T-helper 17 cell (primary cell): ENCODE measurements around the gene GADD45A. TPM values are rescaled to one million over a fixed set of nuclear protein-coding genes. Genes with fewer than 3 reads are reported as not detected.

ENCODE experiments used
- ATAC-seq: fragments of 150-1000 bp; cut with Tn5 transposase; 2 replicates; pipeline ENCODE4 v1.10.0; 2021; ENCODE audit warnings: mild to moderate bottlenecking, moderate library complexity
- DNase-seq, 3 donors: peaks; one replicate each; pipeline versions ENCODE4 v3.0.0 to v3.0.0-alpha.2; 2020 to 2021
- H3K9me3 ChIP-seq: one replicate; pipeline ENCODE4 v1.7.0; 2013; ENCODE audit warnings: low read length, mild to moderate bottlenecking; ENCODE audit not compliant: control insufficient read depth, poor library complexity, severe bottlenecking
- H3K27ac Mint-ChIP-seq: one replicate; pipeline ENCODE4 v1.8.0; 2022; ENCODE audit warnings: mild to moderate bottlenecking, moderate library complexity, mixed read lengths
- H3K27me3 Mint-ChIP-seq: one replicate; pipeline ENCODE4 v1.8.0; 2022; ENCODE audit warnings: mixed read lengths
- H3K36me3 Mint-ChIP-seq: one replicate; pipeline ENCODE4 v1.8.0; 2022; ENCODE audit warnings: low read depth, mixed read lengths
- H3K4me1 Mint-ChIP-seq: one replicate; pipeline ENCODE4 v1.8.0; 2022; ENCODE audit warnings: mild to moderate bottlenecking, mixed read lengths
- H3K4me3 Mint-ChIP-seq: one replicate; pipeline ENCODE4 v1.8.0; 2022; ENCODE audit warnings: mild to moderate bottlenecking, moderate library complexity, mixed read lengths
- total RNA-seq, 4 donors: library from RNA in 2 of 4; stranded (reverse) in 2 of 4; gene quantifications; one replicate each; pipeline ENCODE4 v1.2.3 and lab custom pipeline; 2022 to 2026

GADD45A gene
- total RNA-seq, 2 donors from 2014 or later = 25.4 to 65.6 TPM

DNA sequence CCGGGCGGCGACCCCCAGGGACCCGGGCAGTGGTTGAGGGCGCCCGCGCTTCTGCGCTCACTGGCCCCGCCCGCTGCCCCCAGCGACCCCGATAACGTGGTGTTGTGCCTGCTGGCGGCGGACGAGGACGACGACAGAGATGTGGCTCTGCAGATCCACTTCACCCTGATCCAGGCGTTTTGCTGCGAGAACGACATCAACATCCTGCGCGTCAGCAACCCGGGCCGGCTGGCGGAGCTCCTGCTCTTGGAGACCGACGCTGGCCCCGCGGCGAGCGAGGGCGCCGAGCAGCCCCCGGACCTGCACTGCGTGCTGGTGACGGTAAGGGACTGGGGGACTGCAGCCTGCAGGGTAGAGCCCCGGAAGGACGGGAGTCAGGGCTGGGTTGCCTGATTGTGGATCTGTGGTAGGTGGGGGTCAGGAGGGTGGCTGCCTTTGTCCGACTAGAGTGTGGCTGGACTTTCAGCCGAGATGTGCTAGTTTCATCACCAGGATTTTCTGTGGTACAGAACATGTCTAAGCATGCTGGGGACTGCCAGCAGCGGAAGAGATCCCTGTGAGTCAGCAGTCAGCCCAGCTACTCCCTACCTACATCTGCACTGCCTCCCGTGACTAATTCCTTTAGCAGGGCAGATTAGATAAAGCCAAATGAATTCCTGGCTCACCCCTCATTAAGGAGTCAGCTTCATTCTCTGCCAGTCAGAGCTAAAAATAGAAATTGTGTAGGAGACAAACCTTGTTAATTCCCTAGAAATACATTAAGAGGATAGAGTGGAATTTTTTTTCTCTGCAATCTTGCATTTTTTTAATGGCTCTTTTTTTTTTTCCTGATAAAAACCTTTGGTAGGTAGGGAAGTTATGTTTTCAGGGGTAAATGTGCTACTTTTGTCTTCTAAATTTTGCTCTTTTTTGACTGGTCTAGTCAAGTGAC is 1.5 kb downstream of the GADD45A start:
- ATAC-seq = peak; percentile 16
- H3K36me3 Mint-ChIP-seq = peaks cover 9% of the 10 kb centered on the region
- no peaks in the 10 kb centered on the region for H3K9me3 ChIP-seq
- peak overlapping the region; percentile 34 for H3K27ac Mint-ChIP-seq
- H3K4me1 Mint-ChIP-seq = peaks cover 28% of the 10 kb centered on the region
- peak; percentile 31 to 48 (median 37) for DNase-seq
- peak overlapping the region; percentile 99 for H3K4me3 Mint-ChIP-seq
- H3K27me3 Mint-ChIP-seq = no peaks in the 10 kb centered on the region

DNA sequence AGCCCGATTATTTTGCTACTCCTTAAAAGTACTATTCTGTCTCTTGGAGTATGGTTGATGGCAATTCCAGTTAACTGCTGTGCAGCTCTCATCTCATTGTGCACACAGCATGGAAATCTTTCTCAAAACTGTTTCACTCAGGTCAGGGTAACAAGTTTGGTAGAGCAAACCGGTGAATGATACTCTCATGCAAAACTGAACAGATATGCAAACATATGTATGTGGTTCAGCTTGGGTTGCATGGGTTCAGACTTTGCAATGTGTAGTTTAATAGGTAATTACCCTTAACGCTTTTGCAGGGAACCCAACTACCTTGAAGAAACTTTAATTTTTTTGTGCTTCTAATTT is 2.2 kb downstream of the GADD45A start:
- Mint-ChIP-seq H3K27ac (no peak overlapping the region), H3K4me3 (peak overlapping the region; percentile 99), H3K36me3 (peaks cover 9% of the 10 kb centered on the region), H3K27me3 (no peaks in the 10 kb centered on the region), H3K4me1 (peaks cover 28% of the 10 kb centered on the region)
- no peaks in the 10 kb centered on the region for H3K9me3 ChIP-seq
- no peak for DNase-seq
- no peak for ATAC-seq

DNA sequence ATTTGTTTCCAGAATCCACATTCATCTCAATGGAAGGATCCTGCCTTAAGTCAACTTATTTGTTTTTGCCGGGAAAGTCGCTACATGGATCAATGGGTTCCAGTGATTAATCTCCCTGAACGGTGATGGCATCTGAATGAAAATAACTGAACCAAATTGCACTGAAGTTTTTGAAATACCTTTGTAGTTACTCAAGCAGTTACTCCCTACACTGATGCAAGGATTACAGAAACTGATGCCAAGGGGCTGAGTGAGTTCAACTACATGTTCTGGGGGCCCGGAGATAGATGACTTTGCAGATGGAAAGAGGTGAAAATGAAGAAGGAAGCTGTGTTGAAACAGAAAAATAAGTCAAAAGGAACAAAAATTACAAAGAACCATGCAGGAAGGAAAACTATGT is 2.6 kb downstream of the GADD45A start:
- H3K9me3 ChIP-seq = no peaks in the 10 kb centered on the region
- Mint-ChIP-seq H3K27me3 (no peaks in the 10 kb centered on the region), H3K4me1 (peaks cover 28% of the 10 kb centered on the region), H3K27ac (no peak overlapping the region), H3K36me3 (peaks cover 9% of the 10 kb centered on the region), H3K4me3 (peak overlapping the region; percentile 60)
- DNase-seq = no peak
- no peak for ATAC-seq

DNA sequence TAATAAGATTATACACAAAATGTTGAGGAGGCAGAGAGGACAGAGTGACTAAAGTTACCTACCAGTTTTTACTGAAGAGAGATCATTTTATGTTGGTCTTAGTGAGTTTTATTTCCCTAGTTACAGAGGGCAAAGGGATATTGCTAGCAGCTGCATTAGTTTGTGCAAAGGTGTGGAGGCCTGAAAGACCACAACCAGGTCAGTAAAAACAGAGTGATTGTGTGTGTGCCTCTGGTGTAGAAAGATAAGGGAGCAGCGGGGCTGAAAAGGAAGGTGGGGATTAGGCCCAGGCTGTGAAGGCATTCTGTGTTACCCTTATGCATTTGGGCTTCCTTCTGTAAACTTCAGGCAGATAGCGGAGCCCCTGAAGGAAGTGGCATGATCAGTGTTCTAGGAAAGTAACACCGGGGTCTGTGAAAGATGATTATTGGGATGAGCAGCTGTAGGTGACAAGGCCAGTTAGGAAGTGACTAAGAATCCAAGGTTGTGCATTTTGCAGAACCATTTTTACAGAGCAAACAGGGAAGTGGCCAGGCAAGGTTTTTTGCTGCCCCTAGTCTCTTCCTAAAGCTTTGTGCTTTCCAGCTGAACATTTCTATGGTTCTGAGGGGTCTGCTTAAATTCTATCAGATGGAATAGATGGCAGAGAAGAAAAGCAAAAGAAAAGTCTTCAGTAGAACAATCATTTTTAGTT is 3.7 kb downstream of the GADD45A start:
- no peak overlapping the region for H3K4me3 Mint-ChIP-seq
- DNase-seq (no peak), ATAC-seq (no peak)
- no peak overlapping the region for H3K27ac Mint-ChIP-seq
- peaks cover 26% of the 10 kb centered on the region for H3K4me1 Mint-ChIP-seq
- H3K36me3 Mint-ChIP-seq = peaks cover 9% of the 10 kb centered on the region
- no peaks in the 10 kb centered on the region for H3K9me3 ChIP-seq
- no peaks in the 10 kb centered on the region for H3K27me3 Mint-ChIP-seq

DNA sequence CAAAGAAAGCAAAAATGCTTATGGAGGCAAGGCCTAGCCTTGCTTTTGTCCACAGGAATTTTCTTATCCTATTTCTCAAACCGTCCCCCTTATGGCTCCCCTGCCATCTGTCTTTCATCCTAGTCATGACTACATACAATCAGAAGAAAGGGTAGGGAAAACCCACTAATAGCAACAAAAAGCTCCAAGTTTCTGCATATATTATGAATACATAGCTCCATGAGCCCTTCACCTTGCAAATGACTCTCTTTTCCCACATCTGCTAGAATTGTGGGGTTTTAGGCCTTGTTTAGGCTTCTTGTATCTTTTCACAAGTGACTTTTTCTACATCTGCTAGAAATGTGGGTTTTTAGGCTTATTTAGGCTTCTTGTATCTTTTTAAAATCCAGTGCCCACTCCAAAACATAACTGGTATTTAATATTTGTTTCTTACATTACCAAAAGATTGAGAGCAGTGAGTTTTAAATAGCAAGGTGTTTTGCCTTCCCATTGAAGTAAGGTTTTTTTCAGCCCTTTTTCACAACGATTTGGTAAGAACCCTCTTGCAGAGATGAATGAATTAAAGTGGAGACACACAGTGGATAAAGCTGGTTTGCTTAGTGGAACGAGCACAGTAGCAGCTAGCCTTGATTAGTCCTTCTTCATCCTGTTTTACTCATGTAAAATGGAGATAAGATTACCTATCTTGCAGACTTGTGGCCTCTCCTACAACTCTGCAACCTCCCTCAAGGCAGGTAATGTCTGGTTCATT is 4.4 kb downstream of the GADD45A start:
- peaks cover 22% of the 10 kb centered on the region for H3K4me1 Mint-ChIP-seq
- ATAC-seq (no peak), DNase-seq (no peak)
- no peak overlapping the region for H3K4me3 Mint-ChIP-seq
- H3K9me3 ChIP-seq = no peaks in the 10 kb centered on the region
- peaks cover 9% of the 10 kb centered on the region for H3K36me3 Mint-ChIP-seq
- H3K27me3 Mint-ChIP-seq = no peaks in the 10 kb centered on the region
- no peak overlapping the region for H3K27ac Mint-ChIP-seq

DNA sequence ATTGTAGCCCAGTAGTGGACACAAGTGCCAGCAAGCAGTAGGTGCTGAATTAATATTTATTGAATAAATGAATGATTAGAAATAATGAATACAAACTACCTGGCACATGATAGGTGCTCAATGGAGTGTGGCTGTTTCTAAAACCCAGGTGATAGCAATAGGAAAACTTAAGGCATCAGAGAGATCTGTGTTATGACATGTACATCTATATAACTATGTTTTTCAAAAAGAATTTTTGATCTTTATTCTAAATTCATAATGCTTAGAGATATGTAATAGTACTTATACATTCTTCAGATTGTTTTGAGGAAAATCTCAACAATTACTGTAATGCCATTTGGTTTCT is 5.0 kb downstream of the GADD45A start:
- H3K9me3 ChIP-seq = no peaks in the 10 kb centered on the region
- no peak for DNase-seq
- no peak overlapping the region for H3K4me3 Mint-ChIP-seq
- peaks cover 8% of the 10 kb centered on the region for H3K36me3 Mint-ChIP-seq
- peaks cover 17% of the 10 kb centered on the region for H3K4me1 Mint-ChIP-seq
- no peaks in the 10 kb centered on the region for H3K27me3 Mint-ChIP-seq
- ATAC-seq = no peak
- H3K27ac Mint-ChIP-seq = no peak overlapping the region

DNA sequence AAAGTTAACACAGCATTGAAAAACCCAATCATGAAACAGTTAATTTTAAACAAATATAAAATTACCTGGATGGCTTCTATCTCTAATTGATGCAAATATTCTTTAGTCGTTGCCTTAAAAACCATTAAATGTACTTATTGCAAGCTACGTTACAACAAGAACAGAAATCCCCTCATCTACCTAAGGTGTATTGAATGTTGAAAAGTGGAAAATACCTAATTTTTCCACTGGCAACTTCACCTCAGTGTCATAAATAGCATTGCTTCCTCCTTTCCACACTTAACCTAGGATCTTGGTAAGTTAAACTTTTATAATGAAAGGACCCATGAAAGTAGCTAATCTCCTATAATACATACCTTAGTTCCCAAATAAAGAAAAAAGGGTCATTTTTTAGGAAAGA is 5.4 kb downstream of the GADD45A start:
- Mint-ChIP-seq H3K36me3 (peaks cover 7% of the 10 kb centered on the region), H3K27me3 (no peaks in the 10 kb centered on the region), H3K4me3 (no peak overlapping the region), H3K27ac (no peak overlapping the region), H3K4me1 (peaks cover 15% of the 10 kb centered on the region)
- DNase-seq = no peak
- ATAC-seq = no peak
- no peaks in the 10 kb centered on the region for H3K9me3 ChIP-seq

DNA sequence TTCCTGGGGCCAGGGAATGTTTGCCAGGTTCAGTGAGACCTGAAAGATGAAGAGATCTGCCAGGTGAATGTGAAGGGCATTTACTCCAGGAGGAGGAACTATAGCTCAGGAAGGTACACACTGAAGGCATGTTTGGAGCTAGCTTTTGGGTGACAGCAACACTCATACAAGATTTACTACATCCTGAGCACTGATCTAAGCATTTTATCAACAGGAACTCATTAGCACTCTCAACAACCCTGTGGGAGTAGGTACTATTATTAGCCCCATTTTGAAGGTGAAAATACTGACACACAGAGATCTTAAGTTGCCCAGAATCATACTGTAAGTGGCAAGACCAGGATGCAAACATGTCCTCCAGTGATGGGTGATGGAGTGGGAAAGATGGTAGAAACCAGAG is 6.7 kb downstream of the GADD45A start:
- Mint-ChIP-seq H3K27ac (no peak overlapping the region), H3K4me1 (peaks cover 11% of the 10 kb centered on the region), H3K4me3 (no peak overlapping the region), H3K27me3 (no peaks in the 10 kb centered on the region), H3K36me3 (peaks cover 7% of the 10 kb centered on the region)
- no peaks in the 10 kb centered on the region for H3K9me3 ChIP-seq
- no peak for ATAC-seq
- no peak for DNase-seq

DNA sequence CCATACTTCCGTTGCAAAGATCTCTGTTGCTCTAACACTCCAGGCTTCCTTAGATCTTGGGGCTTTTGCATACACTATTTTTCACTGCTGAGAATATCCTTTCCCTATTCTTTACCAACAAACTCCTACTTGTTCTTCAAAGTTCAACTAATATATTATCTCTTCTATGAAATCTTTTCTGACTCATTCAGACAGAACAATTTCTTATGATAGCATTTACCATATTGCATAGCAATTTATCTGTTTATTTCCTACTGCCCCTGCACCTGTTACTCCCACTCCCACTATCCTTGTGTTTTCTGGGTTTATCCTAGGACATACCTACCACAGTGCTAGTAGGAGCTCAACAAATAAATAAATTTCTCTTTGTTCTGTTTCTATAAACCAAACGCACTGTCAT is 11.0 kb downstream of the GADD45A start:
- ATAC-seq (no peak), DNase-seq (no peak)
- H3K9me3 ChIP-seq = no peaks in the 10 kb centered on the region
- peaks cover 7% of the 10 kb centered on the region for H3K27me3 Mint-ChIP-seq
- H3K4me1 Mint-ChIP-seq = no peaks in the 10 kb centered on the region
- H3K4me3 Mint-ChIP-seq = no peak overlapping the region
- no peak overlapping the region for H3K27ac Mint-ChIP-seq
- peaks cover under 1% of the 10 kb centered on the region for H3K36me3 Mint-ChIP-seq

DNA sequence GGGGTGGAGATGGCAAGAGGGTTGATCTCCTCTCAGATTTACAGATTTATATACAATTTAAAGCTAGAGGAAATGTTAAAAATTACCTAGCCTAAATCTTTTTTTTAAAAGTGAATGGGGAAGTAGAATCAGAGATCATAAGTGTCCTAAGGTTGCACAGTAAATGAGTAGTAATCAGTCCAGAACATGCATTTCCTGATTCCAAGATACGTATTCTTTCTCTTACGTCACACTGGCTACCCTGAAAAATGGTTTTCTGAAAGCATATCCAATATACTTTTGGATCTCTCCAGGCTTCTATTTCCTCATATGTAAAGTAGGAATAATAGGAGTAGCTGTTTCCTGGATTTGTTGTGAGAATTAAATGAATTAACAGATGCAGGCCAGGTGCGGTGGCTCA is 11.7 kb downstream of the GADD45A start:
- H3K4me1 Mint-ChIP-seq = no peaks in the 10 kb centered on the region
- no peaks in the 10 kb centered on the region for H3K9me3 ChIP-seq
- H3K36me3 Mint-ChIP-seq = peaks cover 3% of the 10 kb centered on the region
- H3K27ac Mint-ChIP-seq = no peak overlapping the region
- DNase-seq = no peak
- no peak for ATAC-seq
- H3K4me3 Mint-ChIP-seq = no peak overlapping the region
- H3K27me3 Mint-ChIP-seq = peaks cover 10% of the 10 kb centered on the region

DNA sequence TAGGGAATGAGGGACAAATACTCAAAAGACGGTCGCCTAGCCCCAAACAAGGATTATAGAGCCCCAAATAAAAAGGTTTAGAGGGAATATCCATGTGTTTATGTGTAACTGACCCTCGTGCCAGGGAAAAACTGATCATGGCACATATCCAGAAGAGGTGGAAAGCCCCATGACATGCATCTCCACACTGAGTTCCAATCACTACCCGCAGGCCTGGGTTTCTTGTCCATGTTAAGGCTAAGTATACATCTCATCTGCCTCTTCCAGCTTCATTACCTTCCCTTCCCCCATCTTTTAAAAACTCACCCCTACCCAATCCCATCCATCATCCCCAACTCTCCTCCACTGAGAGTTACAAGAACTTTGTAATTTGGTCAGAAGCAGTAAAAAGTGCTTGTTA is 15.2 kb downstream of the GADD45A start:
- H3K4me3 Mint-ChIP-seq = no peak overlapping the region

DNA sequence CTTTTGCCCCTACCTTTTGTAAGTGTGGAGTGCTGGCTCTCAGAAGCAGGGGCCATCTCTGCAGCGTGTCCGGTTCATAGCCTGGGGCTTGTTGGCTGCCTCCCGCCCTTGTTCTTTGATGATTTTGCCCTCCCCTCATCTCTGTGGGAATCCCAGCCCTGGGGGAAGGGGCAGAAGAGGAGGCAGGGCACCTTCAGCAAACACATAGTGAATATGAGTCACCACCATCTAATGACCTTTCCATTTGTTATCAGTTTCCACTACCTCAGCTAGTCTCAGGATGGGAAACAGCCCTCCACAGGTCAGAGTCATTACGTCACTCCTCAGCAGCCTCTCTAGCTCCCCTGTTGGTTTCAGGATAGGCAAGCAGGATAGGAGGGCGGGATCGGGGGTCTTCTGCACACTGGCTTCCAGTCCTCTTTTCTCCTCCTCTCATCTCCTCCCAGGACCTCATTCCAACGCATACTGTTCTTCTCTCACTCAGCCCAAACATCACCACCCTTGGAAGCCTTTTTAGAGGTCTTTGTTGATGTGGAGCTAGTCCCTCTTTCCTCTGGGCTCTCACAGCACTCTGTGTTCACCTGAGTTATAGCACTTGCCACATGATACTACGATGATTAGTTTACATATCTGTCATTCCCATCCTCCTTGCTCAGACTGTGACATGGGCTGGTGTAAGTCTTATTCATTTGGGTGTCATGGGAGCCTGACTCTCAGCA is 15.8 kb downstream of the GADD45A start:
- peaks cover 3% of the 10 kb centered on the region for H3K36me3 Mint-ChIP-seq
- H3K9me3 ChIP-seq = no peaks in the 10 kb centered on the region
- ATAC-seq = no peak
- no peak overlapping the region for H3K4me3 Mint-ChIP-seq
- H3K4me1 Mint-ChIP-seq = no peaks in the 10 kb centered on the region
- DNase-seq = no peak
- H3K27me3 Mint-ChIP-seq = peaks cover 14% of the 10 kb centered on the region
- no peak overlapping the region for H3K27ac Mint-ChIP-seq

More for the DNA sequence above, 15.2 kb downstream of the GADD45A start:
- ATAC-seq (no peak), DNase-seq (no peak)
- Mint-ChIP-seq H3K4me1 (no peaks in the 10 kb centered on the region), H3K27me3 (peaks cover 10% of the 10 kb centered on the region), H3K27ac (no peak overlapping the region), H3K36me3 (peaks cover 3% of the 10 kb centered on the region)
- H3K9me3 ChIP-seq = no peaks in the 10 kb centered on the region

DNA sequence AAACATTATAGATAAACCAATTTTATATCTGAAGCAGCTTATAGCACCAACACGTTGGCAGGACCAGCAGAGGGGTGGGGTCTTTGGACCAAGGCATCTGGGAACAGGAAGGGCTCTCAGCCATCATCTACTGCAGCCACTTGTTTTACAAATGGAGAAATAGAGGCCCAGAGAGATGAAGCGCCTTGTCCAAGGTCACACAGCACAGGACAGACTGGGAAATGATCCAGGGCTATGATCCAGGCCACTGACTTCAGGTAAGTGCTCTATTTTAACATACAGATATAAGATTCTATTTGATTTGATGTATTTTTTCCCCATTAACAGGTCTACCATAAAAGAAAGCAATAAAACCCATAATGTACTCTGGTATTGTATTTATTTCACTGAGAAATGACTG is 16.9 kb downstream of the GADD45A start:
- peaks cover 18% of the 10 kb centered on the region for H3K27me3 Mint-ChIP-seq
- DNase-seq (no peak), ATAC-seq (no peak)
- no peak overlapping the region for H3K27ac Mint-ChIP-seq
- H3K36me3 Mint-ChIP-seq = peaks cover 3% of the 10 kb centered on the region
- no peak overlapping the region for H3K4me3 Mint-ChIP-seq
- no peaks in the 10 kb centered on the region for H3K4me1 Mint-ChIP-seq
- H3K9me3 ChIP-seq = no peaks in the 10 kb centered on the region
